Breast epithelium (tissue), 3 donors: ENCODE data around the gene SDHAF4.

Experiments
- POLR2A ChIP-seq: fragments of 450-650 bp; IDR thresholded peaks from one replicate; pipeline ENCODE4 v1.6.1; 2016; ENCODE audit warnings: antibody characterized with exemption, mild to moderate bottlenecking, moderate library complexity
- POLR2AphosphoS5 ChIP-seq, 3 donors: sonication (generic); formaldehyde crosslinking; IDR thresholded peaks; one replicate each; pipeline ENCODE4 v1.6.1; 2017; ENCODE audit warnings: antibody characterized with exemption in 3 of 3
- TF ChIP-seq, protein P1 (sequence below), 3 donors: fragments of 450-650 bp; IDR thresholded peaks; one replicate each; pipeline ENCODE4 v1.5.1; 2016 to 2017; ENCODE audit warnings: antibody characterized with exemption in 3 of 3, mild to moderate bottlenecking in 3 of 3, moderate library complexity in 3 of 3

DNA sequence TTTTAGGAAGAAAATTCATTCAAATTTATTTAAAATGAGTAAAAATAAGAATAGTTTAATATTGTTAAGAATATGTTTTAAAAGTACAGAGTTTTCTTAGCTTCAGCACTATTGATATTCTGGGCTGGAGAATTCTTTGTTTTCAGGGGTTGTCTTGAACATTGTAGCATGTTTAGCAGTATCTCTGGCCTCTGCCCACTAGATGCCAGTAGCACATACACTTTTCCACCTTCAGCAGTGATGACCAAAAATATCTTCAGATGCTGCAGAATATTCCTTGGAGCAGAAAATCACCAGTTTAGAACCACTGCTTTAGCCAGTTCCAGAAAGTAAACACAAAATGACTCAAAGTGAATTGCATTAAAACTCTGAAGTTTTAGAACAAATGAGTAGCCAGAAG, 19.4 kb upstream of the SDHAF4 start:
- TF ChIP-seq, protein P1, sequence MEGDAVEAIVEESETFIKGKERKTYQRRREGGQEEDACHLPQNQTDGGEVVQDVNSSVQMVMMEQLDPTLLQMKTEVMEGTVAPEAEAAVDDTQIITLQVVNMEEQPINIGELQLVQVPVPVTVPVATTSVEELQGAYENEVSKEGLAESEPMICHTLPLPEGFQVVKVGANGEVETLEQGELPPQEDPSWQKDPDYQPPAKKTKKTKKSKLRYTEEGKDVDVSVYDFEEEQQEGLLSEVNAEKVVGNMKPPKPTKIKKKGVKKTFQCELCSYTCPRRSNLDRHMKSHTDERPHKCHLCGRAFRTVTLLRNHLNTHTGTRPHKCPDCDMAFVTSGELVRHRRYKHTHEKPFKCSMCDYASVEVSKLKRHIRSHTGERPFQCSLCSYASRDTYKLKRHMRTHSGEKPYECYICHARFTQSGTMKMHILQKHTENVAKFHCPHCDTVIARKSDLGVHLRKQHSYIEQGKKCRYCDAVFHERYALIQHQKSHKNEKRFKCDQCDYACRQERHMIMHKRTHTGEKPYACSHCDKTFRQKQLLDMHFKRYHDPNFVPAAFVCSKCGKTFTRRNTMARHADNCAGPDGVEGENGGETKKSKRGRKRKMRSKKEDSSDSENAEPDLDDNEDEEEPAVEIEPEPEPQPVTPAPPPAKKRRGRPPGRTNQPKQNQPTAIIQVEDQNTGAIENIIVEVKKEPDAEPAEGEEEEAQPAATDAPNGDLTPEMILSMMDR (IDR thresholded peaks at IDR 0.05): no peak
- TF ChIP-seq POLR2A (no peak), POLR2AphosphoS5 (IDR thresholded peaks at IDR 0.05) (no peak)
